Heart left ventricle (tissue), 16 donors: ENCODE results near the gene PGAM2. TPM values are rescaled to one million over a fixed set of nuclear protein-coding genes. Genes with fewer than 3 reads are reported as not detected.

ENCODE experiments used
- ATAC-seq, 4 donors: fragments of 200-7000 bp; cut with Tn5 transposase; one replicate each; pipeline ENCODE4 v1.9.1; 2020 to 2022; ENCODE audit warnings: moderate library complexity in 4 of 4, mild to moderate bottlenecking in 3 of 4, moderate number of reproducible peaks in 1 of 4
- DNase-seq, 5 donors: peaks; one replicate each; pipeline ENCODE4 v3.0.0-alpha.2; 2020
- H3K27ac ChIP-seq, 12 donors: fragments of 200-600 bp; sonication (generic) in 4 of 12; one replicate each; pipeline versions ENCODE4 v1.5.0 to v1.8.0; 2016 to 2022; ENCODE audit warnings: mild to moderate bottlenecking in 2 of 12
- H3K27me3 ChIP-seq, 9 donors: fragments of 200-600 bp; sonication (generic) in 2 of 9; one replicate each; pipeline versions ENCODE4 v1.5.1 to v1.8.0; 2016 to 2022; ENCODE audit warnings: mild to moderate bottlenecking in 3 of 9
- H3K36me3 ChIP-seq, 9 donors: fragments of 200-600 bp; sonication (generic) in 2 of 9; one replicate each; pipeline versions ENCODE4 v1.5.0 to v1.8.0; 2018 to 2022; ENCODE audit warnings: mild to moderate bottlenecking in 2 of 9
- H3K4me1 ChIP-seq, 12 donors: fragments of 200-600 bp; sonication (generic) in 4 of 12; one replicate each; pipeline versions ENCODE4 v1.5.0 to v1.8.0; 2016 to 2022; ENCODE audit warnings: mild to moderate bottlenecking in 3 of 12
- H3K4me3 ChIP-seq, 12 donors: fragments of 200-600 bp; sonication (generic) in 4 of 12; one replicate each; pipeline versions ENCODE4 v1.5.0 to v1.8.0; 2017 to 2022; ENCODE audit warnings: mild to moderate bottlenecking in 9 of 12, moderate library complexity in 4 of 12
- H3K9me3 ChIP-seq, 12 donors: fragments of 200-600 bp; sonication (generic) in 4 of 12; one replicate each; pipeline versions ENCODE4 v1.5.0 to v1.8.0; 2016 to 2022; ENCODE audit warnings: mild to moderate bottlenecking in 1 of 12
- POLR2A ChIP-seq, 2 donors: fragments of 450-650 bp; IDR thresholded peaks; one replicate each; pipeline ENCODE4 v1.6.1; 2017; ENCODE audit warnings: antibody characterized with exemption in 2 of 2, mild to moderate bottlenecking in 2 of 2, moderate library complexity in 2 of 2
- WGBS, 4 donors: extraction: QIAGEN DNeasy Blood & Tissue Kit in 2 of 4; methylation state at CpG; one replicate each; pipeline versions ENCODE4 v1.1.5 to v1.1.7; 2013 to 2018; 5-methylcytosine and 5-hydroxymethylcytosine counted together
- intact Hi-C, 10 donors: fragments of 100-400 bp; cut with DNase I; formaldehyde crosslinking; loops; one replicate each; pipeline versions ENCODE4 v1.11.1 to v1.14.2; 2022
- polyA plus RNA-seq, 2 donors: library from polyadenylated mRNA; stranded (reverse); fragments of 200-250 nt; gene quantifications; one replicate each; pipeline ENCODE4 v1.2.3, GENCODE V29; 2013
- total RNA-seq, 9 donors: library from RNA; depleted of rRNA in 2 of 9; stranded (reverse); fragments of >200 nt in 2 of 9; fragmentation: NEBNext Ultra II Directional in 3 of 9; extraction: Animal tissue kit (Norgen Biotek cat#: 25700) in 3 of 9; gene quantifications; one replicate each; pipeline versions ENCODE4 v1.1.0 to v1.2.4, GENCODE V29; 2016 to 2023
- TF ChIP-seq, protein P1 (sequence below), 12 donors: fragments of 200-600 bp; sonication (generic) in 4 of 12; IDR thresholded peaks; one replicate each; pipeline versions ENCODE4 v1.5.0 to v1.8.0; 2018 to 2022; ENCODE audit warnings: antibody characterized with exemption in 12 of 12, mild to moderate bottlenecking in 5 of 12
- donor health status: ischemic (EF 13 %, LVEDD 7.1; RV severe dilation, severe dysfunction).
- donor health status: healthy with polysubstance abuse.
- donor health status: DM: no; HTN: yes; CAD: no.
- donor health status: DM: no; HTN: no; CAD: no.
- donor health status: ischemic (EF 25% LVEDD 6.9; RV normal size, moderate dysfunction).
- donor health status: ischemic (EF 25% LVEDD 5.7; RV mildly dilated, moderate dysfunction).
- donor health status: healthy.
- donor health status: DM: yes; HTN: yes; CAD: no.
- donor health status: ischemic (EF 35%, LVEDD 5.7; RV mildly dilated, moderate dysfunction).
- donor health status: nonischemic (EF 11% LVEDD 7.7; RV severe dilation, severe dysfunction).
- donor health status: DM: yes; HTN: yes; CAD: no.
- donor health status: PGD.
- donor health status: ischemic (EF 29% LVEDD 5.4; RV normal size, mild dysfunction).
- donor health status: nonischemic (EF 23%, LVEDD 6.1; RV moderate dilation, normal function).

The PGAM2 gene
- total and polyA plus RNA-seq, 11 donors = 242 to 2,064 (median 555) TPM

DNA sequence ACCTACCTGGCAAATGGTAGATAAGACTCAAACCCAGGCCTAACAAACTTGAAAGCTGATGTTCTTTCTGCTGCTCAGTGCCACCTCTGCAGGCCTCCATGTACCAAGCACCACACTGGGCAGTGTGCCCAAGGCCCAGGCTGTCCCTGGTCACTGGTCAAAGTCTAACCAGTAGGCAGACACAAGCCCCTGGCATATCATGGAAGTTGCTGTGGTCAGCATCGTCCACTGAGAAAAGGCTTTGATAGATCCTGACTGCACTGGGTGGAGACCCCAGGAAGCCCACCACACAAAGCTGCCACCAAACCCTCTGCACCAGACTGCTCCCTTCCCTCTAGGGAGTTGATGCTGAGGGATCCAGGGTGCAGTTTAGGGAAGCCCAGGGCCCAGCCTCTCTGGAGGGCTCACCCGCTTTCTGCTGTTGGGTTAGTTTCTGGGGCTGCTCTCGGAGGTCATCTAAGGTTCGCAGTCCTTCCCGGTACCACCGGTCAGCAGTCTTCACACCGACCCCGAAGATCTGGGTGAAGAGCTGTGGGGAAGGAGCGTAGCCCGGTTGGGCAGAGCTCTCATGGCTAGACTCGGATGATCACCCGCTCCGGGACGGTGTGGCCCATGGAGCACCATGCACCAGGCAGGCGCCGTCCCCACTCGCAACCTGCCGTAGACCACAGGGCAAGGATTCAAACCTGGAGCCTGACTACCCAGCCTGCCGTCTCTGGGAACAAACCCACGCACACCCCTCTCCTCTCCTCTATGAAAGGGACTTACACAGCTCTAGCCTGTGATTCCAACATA, 10.9 kb upstream of the PGAM2 start:
- H3K36me3 ChIP-seq = peaks cover 0 to 83% (median 70%) of the 10 kb centered on the region in 9 donors

DNA sequence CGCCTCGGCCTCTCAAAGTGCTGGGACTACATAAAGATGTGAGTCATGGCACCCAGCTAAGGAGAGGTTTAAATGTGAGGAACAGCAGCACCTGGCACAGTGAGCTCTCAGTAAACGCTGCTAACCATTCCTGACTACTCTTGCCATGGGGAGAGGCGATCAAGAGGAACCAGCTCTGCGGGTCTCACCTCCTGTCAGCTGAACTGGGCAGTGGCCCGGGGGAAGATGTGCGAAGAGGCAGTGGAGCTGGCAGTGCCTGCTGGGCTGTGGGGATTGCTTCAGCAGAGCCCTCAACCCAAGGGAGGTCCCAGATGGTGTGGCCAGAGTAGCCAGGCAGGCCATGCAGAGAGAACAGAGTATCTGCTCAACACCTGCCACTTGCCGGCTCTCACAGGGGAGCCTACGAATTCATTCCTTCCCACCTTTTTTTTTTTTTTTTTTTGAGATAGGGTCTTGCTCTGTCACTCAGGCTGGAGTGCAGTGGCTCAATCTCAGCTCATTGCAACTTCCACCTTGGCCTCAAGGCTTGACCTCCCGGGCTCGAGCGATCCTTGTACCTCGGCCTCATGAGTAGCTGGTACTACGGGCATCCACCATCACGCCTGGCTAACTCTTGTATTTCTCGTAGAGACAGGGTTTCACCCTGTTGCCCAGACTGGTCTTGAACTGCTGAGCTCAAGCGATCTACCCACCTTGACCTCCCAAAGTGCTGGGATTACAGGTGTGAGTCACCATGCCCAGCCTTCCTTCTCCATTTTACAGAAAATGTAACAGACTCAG, 10.1 kb upstream of the PGAM2 start:
- Histone ChIP-seq H3K9me3 (no peaks in the 10 kb centered on the region), H3K4me3 (no peak overlapping the region), H3K36me3 (peaks cover 0 to 82% (median 65%) of the 10 kb centered on the region in 9 donors), H3K27ac (peak overlapping the region in 5 of 12 donors; percentile 17 to 96 (median 76)), H3K27me3 (no peaks in the 10 kb centered on the region), H3K4me1 (peaks cover 13 to 83% (median 45%) of the 10 kb centered on the region in 12 donors)
- DNase-seq (peak in 1 of 5 donors; percentile 7), ATAC-seq (no peak)
- intact Hi-C loops = loop anchor here in 2 of 10 donors (5.0 kb wide), 2 partner anchors 47 to 117 kb away; partner anchors contain the start of gene POLD2 (in 1 of the 2)
- TF ChIP-seq POLR2A (IDR thresholded peaks at IDR 0.05) = no peak
- TF ChIP-seq, protein P1, sequence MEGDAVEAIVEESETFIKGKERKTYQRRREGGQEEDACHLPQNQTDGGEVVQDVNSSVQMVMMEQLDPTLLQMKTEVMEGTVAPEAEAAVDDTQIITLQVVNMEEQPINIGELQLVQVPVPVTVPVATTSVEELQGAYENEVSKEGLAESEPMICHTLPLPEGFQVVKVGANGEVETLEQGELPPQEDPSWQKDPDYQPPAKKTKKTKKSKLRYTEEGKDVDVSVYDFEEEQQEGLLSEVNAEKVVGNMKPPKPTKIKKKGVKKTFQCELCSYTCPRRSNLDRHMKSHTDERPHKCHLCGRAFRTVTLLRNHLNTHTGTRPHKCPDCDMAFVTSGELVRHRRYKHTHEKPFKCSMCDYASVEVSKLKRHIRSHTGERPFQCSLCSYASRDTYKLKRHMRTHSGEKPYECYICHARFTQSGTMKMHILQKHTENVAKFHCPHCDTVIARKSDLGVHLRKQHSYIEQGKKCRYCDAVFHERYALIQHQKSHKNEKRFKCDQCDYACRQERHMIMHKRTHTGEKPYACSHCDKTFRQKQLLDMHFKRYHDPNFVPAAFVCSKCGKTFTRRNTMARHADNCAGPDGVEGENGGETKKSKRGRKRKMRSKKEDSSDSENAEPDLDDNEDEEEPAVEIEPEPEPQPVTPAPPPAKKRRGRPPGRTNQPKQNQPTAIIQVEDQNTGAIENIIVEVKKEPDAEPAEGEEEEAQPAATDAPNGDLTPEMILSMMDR (IDR thresholded peaks at IDR 0.05) = no peak
- WGBS, 4 donors = 94 to 98% (median 96%) methylated on average over 17 of the region's 17 CpGs

More for the DNA sequence above, 10.9 kb upstream of the PGAM2 start:
- intact Hi-C loops = loop anchor here in 2 of 10 donors (5.0 kb wide), 2 partner anchors 46 to 116 kb away; partner anchors contain the start of gene POLD2 (in 1 of the 2)
- H3K4me1 ChIP-seq = peaks cover 13 to 84% (median 51%) of the 10 kb centered on the region in 12 donors
- H3K4me3 ChIP-seq = no peak overlapping the region
- 91 to 95% (median 94%) methylated on average over 17 to 20 of the region's 20 CpGs for WGBS, 4 donors
- no peak for TF ChIP-seq POLR2A (IDR thresholded peaks at IDR 0.05)
- TF ChIP-seq, protein P1 (IDR thresholded peaks at IDR 0.05) = no peak
- no peak for ATAC-seq
- peak in 2 of 5 donors; percentile 57 to 68 for DNase-seq
- H3K9me3 ChIP-seq = no peaks in the 10 kb centered on the region
- no peaks in the 10 kb centered on the region for H3K27me3 ChIP-seq
- peak overlapping the region in 5 of 12 donors; percentile 17 to 96 (median 76) for H3K27ac ChIP-seq

DNA sequence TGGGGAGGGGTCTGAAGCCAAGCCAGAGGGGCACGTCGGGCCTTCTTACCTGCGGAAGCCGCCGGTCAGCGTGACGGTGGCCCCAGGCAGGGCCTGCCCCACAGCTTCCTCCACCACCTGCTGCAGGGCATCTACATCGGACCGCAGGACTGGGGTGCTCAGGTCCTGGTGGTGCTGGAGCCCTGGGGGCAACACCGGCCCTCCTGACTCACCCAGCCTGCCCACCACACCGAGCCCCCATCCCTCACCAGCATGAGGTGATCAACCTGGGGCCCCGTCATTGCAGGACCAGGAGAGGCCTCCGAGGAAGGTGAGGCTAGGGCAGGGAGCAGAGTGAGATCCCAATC, 9.0 kb upstream of the PGAM2 start:
- TF ChIP-seq POLR2A (IDR thresholded peaks at IDR 0.05) = no peak
- TF ChIP-seq, protein P1 (IDR thresholded peaks at IDR 0.05) = no peak
- Histone ChIP-seq H3K4me3 (peak overlapping the region in 3 of 12 donors; percentile 0 to 34 (median 16)), H3K27ac (peak overlapping the region; percentile 57 to 90 (median 76)), H3K9me3 (no peaks in the 10 kb centered on the region), H3K36me3 (peaks cover 0 to 70% (median 53%) of the 10 kb centered on the region in 9 donors), H3K4me1 (peaks cover 13 to 73% (median 45%) of the 10 kb centered on the region in 12 donors), H3K27me3 (no peaks in the 10 kb centered on the region)
- intact Hi-C loops = loop anchor here in 2 of 10 donors (5.0 kb wide), 1 partner anchor 128 kb away; the partner anchor contains the start of gene YKT6 (in 2 of the 2)
- DNase-seq (no peak), ATAC-seq (peak in 1 of 4 donors; percentile 1)
- WGBS, 4 donors = 88 to 94% (median 91%) methylated on average over 11 to 13 of the region's 13 CpGs
